Measurements from ENCODE around the gene ADD3. TPM values are rescaled to one million over a fixed set of nuclear protein-coding genes. Genes with fewer than 3 reads are reported as not detected.

Gene ADD3
- polyA plus RNA-seq, 3 donors: 237 to 296 (median 280) TPM

DNA sequence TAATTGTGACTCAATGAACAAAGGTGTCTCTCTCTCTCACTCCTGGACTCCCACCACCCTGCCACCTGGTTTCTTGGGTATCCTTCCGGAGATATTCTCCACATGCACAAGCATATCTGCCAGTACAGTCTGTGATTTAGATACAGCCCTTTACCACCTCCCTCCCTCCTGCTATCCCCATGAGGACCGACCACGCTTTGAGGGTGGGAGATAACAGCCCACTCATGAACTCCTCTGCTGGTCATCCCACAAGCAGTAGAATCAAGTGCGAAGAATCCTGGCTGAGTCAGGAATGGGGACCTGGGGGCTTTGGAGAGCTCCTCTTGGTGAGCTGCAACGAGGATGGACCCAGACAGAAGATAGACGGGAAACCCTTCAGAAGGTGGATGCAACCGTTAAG lies 171.4 kb downstream of the ADD3 start:
- no peak for DNase-seq (ENCODE audit: extremely low read depth in 1 of 11, low read depth in 9 of 11, low spot score in 4 of 11)

DNA sequence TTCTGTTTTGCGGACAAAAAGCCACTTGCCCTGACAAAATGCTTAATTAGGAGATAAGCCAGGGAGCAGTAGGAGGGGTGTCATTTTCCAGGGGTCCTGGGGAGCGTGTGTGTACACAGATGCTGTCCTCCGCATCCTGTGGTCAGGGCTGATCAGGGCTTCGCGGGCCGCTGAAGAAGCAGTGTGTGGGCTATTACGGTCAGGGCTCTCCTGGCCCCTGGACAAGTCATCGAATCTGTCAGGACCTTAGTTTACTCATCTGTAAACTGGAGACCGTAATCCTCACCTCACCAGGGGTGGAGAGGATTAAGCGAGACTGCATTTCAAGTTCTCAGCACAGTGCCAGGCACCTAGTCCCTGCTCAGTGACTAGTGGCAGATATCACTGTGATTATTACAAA lies 173.7 kb downstream of the ADD3 start:
- DNase-seq (ENCODE audit: extremely low read depth in 1 of 11, low read depth in 9 of 11, low spot score in 4 of 11): no peak

DNA sequence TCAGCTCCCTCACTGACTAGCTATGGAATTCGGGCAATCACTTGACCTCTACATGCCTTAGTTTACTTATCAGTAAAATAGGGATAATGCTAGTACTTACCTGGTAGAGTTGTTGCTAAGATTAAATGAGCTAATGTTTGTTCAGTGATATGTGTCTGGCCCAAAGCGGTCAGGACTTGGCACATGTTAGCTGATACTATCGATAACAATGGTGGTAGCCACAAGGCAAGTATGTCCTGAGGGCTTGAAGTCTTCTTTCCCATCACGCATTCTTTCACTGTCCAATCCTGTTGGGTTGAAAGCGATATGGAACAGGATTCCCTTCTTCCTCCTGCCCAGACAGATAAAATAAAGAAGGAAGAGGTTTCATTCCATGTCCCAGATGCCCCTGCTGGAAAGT lies 174.1 kb downstream of the ADD3 start:
- no peak for DNase-seq (ENCODE audit: extremely low read depth in 1 of 11, low read depth in 9 of 11, low spot score in 4 of 11)

DNA sequence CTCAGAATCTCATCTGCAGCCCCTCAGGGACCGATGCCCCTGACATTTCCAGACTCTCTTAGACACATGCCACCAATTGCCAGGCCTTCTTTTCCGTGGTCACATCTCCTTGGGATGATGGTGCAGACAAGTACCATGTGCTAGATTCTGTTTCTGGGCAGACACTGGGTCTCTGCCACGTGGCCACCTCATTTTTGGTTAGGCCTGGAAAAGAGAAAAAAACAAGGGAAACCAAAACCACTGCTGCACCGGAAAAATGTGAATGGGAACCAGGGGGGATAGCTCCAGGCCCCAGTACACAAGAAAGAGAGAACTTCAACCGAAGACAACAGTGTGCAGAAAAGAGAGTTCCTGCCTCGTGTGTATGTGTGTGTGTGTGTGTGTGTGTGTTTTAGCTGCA lies 176.6 kb downstream of the ADD3 start:
- no peak for DNase-seq (ENCODE audit: extremely low read depth in 1 of 11, low read depth in 9 of 11, low spot score in 4 of 11)

Other genes with a start within 250 kb of the ADD3 start
- gene XPNPEP1, start 84.5 kb upstream of the ADD3 start, polyA plus RNA-seq (ENCODE audit: insufficient read length in 3 of 3): 10 to 100 TPM; 80.8 to 90.9 (median 87.2) TPM
- gene MXI1, start 199.6 kb downstream of the ADD3 start, polyA plus RNA-seq (ENCODE audit: insufficient read length in 3 of 3): 10 to 100 TPM; 41.5 to 57.5 (median 49.8) TPM

Measured in renal cortex interstitium (tissue), 11 donors.